ENCODE data around the gene CDK8. TPM values are rescaled to one million over a fixed set of nuclear protein-coding genes. Genes with fewer than 3 reads are reported as not detected.

The CDK8 gene
- total RNA-seq, 1 experiment from 2014 or later, result 22.2 TPM

GRCh38 chr13:26320766-26321165, 66.8 kb downstream of the CDK8 start:
- H3K4me1 Mint-ChIP-seq (ENCODE audit: insufficient read depth, unreplicated experiment), result peaks cover 7% of the 10 kb centered on the region
- no peak overlapping the region for H3K27ac Mint-ChIP-seq (ENCODE audit: low read depth, unreplicated experiment)
- H3K36me3 Mint-ChIP-seq (ENCODE audit: insufficient read depth, unreplicated experiment), result no peaks in the 10 kb centered on the region
- TF ChIP-seq CTCF (IDR thresholded peaks at IDR 0.05; ENCODE audit: unreplicated experiment), result no peak
- DNase-seq (ENCODE audit: unreplicated experiment), result no peak
- intact Hi-C loops (cut with micrococcal nuclease), result no loop called here
- no peaks in the 10 kb centered on the region for H3K9me3 Mint-ChIP-seq (ENCODE audit: unreplicated experiment)
- CTCF ChIA-PET, result no interaction called here
- no peaks in the 10 kb centered on the region for H3K27me3 Mint-ChIP-seq (ENCODE audit: insufficient read depth, unreplicated experiment)
- H3K4me3 Mint-ChIP-seq (ENCODE audit: unreplicated experiment), result no peak overlapping the region
- no TSS peak for BruUV-seq (replicated peaks)
- POLR2A ChIA-PET, result no interaction called here

- H3K27ac Mint-ChIP-seq (ENCODE audit: low read depth, unreplicated experiment), result no peak overlapping the region
- H3K27me3 Mint-ChIP-seq (ENCODE audit: insufficient read depth, unreplicated experiment), result no peaks in the 10 kb centered on the region
- no peak for TF ChIP-seq CTCF (IDR thresholded peaks at IDR 0.05; ENCODE audit: unreplicated experiment)
- H3K4me1 Mint-ChIP-seq (ENCODE audit: insufficient read depth, unreplicated experiment), result peaks cover 10% of the 10 kb centered on the region
- intact Hi-C loops (cut with micrococcal nuclease), result no loop called here
- no peaks in the 10 kb centered on the region for H3K9me3 Mint-ChIP-seq (ENCODE audit: unreplicated experiment)
- H3K36me3 Mint-ChIP-seq (ENCODE audit: insufficient read depth, unreplicated experiment), result no peaks in the 10 kb centered on the region
- ChIA-PET POLR2A (interaction anchor here (0.6 to 0.9 kb wide), 2 partner anchors 9 to 16 kb away, joined by 3 read pairs; no protein-coding TSS in a partner anchor), CTCF (no interaction called here)
- H3K4me3 Mint-ChIP-seq (ENCODE audit: unreplicated experiment), result no peak overlapping the region
- no TSS peak for BruUV-seq (replicated peaks)
- no peak for DNase-seq (ENCODE audit: unreplicated experiment)
Measured at GRCh38 chr13:26323127-26323526, 69.2 kb downstream of the CDK8 start.

- no peak overlapping the region for H3K27ac Mint-ChIP-seq (ENCODE audit: low read depth, unreplicated experiment)
- DNase-seq (ENCODE audit: unreplicated experiment), result no peak
- no peak for TF ChIP-seq CTCF (IDR thresholded peaks at IDR 0.05; ENCODE audit: unreplicated experiment)
- peaks cover 13% of the 10 kb centered on the region for H3K4me1 Mint-ChIP-seq (ENCODE audit: insufficient read depth, unreplicated experiment)
- CTCF ChIA-PET, result no interaction called here
- no peaks in the 10 kb centered on the region for H3K27me3 Mint-ChIP-seq (ENCODE audit: insufficient read depth, unreplicated experiment)
- POLR2A ChIA-PET, result interaction anchor here (0.6 to 0.9 kb wide), 2 partner anchors 8 to 16 kb away, joined by 3 read pairs; no protein-coding TSS in a partner anchor
- BruUV-seq (replicated peaks), result no TSS peak
- H3K36me3 Mint-ChIP-seq (ENCODE audit: insufficient read depth, unreplicated experiment), result no peaks in the 10 kb centered on the region
- no peak overlapping the region for H3K4me3 Mint-ChIP-seq (ENCODE audit: unreplicated experiment)
- H3K9me3 Mint-ChIP-seq (ENCODE audit: unreplicated experiment), result no peaks in the 10 kb centered on the region
- intact Hi-C loops (cut with micrococcal nuclease), result no loop called here
Measured at GRCh38 chr13:26323764-26324163, 69.8 kb downstream of the CDK8 start.

GRCh38 chr13:26324294-26324693, 70.4 kb downstream of the CDK8 start:
- no TSS peak for BruUV-seq (replicated peaks)
- H3K4me1 Mint-ChIP-seq (ENCODE audit: insufficient read depth, unreplicated experiment), result peaks cover 15% of the 10 kb centered on the region
- H3K4me3 Mint-ChIP-seq (ENCODE audit: unreplicated experiment), result no peak overlapping the region
- H3K9me3 Mint-ChIP-seq (ENCODE audit: unreplicated experiment), result no peaks in the 10 kb centered on the region
- intact Hi-C loops (cut with micrococcal nuclease), result no loop called here
- H3K36me3 Mint-ChIP-seq (ENCODE audit: insufficient read depth, unreplicated experiment), result no peaks in the 10 kb centered on the region
- H3K27ac Mint-ChIP-seq (ENCODE audit: low read depth, unreplicated experiment), result no peak overlapping the region
- TF ChIP-seq CTCF (IDR thresholded peaks at IDR 0.05; ENCODE audit: unreplicated experiment), result no peak
- POLR2A ChIA-PET, result interaction anchor here (0.7 kb wide), 1 partner anchor 26 kb away, joined by 3 read pairs; no protein-coding TSS in a partner anchor
- no peak for DNase-seq (ENCODE audit: unreplicated experiment)
- H3K27me3 Mint-ChIP-seq (ENCODE audit: insufficient read depth, unreplicated experiment), result no peaks in the 10 kb centered on the region
- CTCF ChIA-PET, result no interaction called here

Measured in MCF 10A (cell line).